Right ventricle myocardium superior (tissue), 1 donor: ENCODE results near the gene MAP1A. TPM values are rescaled to one million over a fixed set of nuclear protein-coding genes. Genes with fewer than 3 reads are reported as not detected.
"Not testable (repeated sequence)": the region's sequence is repeated elsewhere in the genome, so short reads cannot be mapped to it uniquely, and the experiment has no call there.

Experiments used
- ATAC-seq: fragments of 200-7000 bp; cut with Tn5 transposase; one replicate; pipeline ENCODE4 v1.9.1; 2020; ENCODE audit warnings: mild to moderate bottlenecking; ENCODE audit not compliant: poor library complexity
- DNase-seq: peaks from one replicate; pipeline ENCODE4 v3.0.0-alpha.2; 2020
- intact Hi-C: fragments of 100-400 bp; cut with DNase I; formaldehyde crosslinking; loops from one replicate; pipeline ENCODE4 v1.11.2; 2022
- total RNA-seq: library from RNA; stranded (reverse); fragmentation: NEBNext Ultra II Directional; extraction: Animal tissue kit (Norgen Biotek cat#: 25700); gene quantifications from one replicate; pipeline ENCODE4 v1.2.1, GENCODE V29; 2021
- donor health status: DM: no; HTN: yes; CAD: no; lungs with severe emphysema.

The MAP1A gene
- total RNA-seq, 1 donor from 2014 or later: 24.4 TPM

DNA sequence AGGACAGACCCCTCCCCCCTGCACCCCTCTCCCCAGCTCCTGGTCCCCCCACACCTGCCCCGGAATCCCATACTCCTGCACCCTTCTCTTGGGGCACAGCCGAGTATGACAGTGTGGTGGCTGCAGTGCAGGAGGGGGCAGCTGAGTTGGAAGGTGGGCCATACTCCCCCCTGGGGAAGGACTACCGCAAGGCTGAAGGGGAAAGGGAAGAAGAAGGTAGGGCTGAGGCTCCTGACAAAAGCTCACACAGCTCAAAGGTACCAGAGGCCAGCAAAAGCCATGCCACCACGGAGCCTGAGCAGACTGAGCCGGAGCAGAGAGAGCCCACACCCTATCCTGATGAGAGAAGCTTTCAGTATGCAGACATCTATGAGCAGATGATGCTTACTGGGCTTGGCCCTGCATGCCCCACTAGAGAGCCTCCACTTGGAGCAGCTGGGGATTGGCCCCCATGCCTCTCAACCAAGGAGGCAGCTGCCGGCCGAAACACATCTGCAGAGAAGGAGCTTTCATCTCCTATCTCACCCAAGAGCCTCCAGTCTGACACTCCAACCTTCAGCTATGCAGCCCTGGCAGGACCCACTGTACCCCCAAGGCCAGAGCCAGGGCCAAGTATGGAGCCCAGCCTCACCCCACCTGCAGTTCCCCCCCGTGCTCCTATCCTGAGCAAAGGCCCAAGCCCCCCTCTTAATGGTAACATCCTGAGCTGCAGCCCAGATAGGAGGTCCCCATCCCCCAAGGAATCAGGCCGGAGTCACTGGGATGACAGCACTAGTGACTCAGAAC lies 9.8 kb downstream of the MAP1A start:
- DNase-seq (no peak), ATAC-seq (no peak)
- intact Hi-C loops: no loop called here

DNA sequence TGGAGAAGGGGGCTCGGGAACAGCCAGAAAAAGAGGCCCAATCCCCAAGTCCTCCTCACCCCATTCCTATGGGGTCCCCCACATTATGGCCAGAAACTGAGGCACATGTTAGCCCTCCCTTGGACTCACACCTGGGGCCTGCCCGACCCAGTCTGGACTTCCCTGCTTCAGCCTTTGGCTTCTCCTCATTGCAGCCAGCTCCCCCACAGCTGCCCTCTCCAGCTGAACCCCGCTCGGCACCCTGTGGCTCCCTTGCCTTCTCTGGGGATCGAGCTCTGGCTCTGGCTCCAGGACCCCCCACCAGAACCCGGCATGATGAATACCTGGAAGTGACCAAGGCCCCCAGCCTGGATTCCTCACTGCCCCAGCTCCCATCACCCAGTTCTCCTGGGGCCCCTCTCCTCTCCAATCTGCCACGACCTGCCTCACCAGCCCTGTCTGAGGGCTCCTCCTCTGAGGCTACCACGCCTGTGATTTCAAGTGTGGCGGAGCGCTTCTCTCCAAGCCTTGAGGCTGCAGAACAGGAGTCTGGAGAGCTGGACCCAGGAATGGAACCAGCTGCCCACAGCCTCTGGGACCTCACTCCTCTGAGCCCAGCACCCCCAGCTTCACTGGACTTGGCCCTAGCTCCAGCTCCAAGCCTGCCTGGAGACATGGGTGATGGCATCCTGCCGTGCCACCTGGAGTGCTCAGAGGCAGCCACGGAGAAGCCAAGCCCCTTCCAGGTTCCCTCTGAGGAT lies 10.6 kb downstream of the MAP1A start:
- DNase-seq (no peak), ATAC-seq (no peak)
- intact Hi-C loops: no loop called here

- no peak for DNase-seq
- intact Hi-C loops: no loop called here
- ATAC-seq: no peak
Measured at GRCh38 chr15:43528542-43529007, 11.2 kb downstream of the MAP1A start.

DNA sequence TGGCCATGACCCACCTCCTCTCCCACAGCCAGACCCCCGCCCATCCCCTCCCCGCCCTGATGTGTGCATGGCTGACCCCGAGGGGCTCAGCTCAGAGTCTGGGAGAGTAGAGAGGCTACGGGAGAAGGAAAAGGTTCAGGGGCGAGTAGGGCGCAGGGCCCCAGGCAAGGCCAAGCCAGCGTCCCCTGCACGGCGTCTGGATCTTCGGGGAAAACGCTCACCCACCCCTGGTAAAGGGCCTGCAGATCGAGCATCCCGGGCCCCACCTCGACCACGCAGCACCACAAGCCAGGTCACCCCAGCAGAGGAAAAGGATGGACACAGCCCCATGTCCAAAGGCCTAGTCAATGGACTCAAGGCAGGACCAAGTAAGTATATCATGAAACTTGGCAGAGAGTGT lies 11.7 kb downstream of the MAP1A start:
- no peak for DNase-seq
- intact Hi-C loops: no loop called here
- no peak for ATAC-seq

DNA sequence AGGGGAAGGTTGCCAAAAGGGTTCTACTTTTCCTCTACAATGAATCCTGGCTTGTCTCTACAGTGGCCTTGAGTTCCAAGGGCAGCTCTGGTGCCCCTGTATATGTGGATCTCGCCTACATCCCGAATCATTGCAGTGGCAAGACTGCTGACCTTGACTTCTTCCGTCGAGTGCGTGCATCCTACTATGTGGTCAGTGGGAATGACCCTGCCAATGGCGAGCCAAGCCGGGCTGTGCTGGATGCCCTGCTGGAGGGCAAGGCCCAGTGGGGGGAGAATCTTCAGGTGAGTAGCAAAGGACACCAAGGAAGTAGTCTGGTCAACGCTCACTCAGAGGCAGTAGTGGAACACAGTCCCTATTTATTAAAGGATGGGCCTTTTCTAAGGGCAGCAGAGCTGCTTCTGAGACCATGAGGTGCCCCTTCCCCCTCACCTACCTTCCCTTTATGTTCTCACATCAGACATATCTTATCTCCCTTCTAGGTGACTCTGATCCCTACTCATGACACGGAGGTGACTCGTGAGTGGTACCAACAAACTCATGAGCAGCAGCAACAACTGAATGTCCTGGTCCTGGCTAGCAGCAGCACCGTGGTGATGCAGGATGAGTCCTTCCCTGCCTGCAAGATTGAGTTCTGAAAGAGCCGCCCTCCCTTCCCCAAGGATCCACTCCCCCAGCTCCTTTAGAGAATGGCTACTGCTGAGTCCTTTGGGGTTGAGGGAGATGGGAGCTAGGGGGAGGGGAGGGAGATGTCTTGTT lies 12.4 kb downstream of the MAP1A start:
- ATAC-seq: no peak
- DNase-seq: no peak
- intact Hi-C loops: no loop called here

DNA sequence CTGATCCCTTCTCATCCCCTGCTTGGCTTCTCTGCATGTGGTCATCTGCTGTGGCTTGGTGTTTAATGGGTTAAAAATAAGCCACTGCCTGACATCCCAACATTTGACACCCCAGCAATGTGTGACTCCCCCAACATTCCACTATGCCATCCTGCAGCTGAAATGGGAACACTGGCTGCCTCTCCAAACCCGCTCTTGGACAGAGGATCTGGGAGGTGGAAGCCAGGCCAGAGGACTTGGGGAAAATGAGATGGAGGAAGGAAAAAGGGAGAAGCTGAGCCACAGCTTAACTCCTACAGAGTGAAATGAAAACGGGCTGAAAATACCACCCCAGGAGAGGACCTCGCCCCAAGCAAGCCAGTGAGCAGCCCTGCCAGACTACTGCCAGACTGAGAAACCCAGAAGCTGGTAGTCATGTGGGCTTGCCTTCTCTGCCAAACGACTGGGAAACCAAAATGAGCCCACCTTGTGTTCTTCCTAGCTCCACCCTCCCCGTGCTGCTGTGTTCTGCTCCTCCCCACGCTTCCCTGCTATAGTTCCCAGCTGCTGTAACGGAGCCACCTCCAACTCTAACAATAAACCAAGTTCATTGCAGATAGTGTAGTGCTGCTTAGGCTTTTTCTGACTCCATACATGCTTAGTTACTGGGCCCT lies 13.7 kb downstream of the MAP1A start:
- ATAC-seq (no peak), DNase-seq (no peak)
- intact Hi-C loops: no loop called here

DNA sequence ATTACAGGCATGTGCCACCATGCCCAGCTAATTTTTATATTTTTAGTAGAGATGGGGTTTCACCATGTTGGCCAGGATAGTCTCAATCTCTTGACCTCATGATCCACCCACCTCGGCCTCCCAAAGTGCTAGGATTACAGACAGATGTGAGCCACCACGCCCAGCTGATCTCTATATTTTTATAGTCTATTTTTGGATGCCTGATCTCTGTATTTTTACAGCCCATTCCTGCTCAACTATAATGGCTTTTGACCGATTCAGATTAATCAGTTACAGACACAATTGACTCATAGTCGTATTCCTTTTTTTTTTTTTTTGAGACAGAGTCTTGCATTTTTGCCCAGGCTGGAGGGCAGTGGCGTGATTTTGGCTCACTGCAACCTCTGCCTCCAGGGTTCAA lies 15.4 kb downstream of the MAP1A start:
- intact Hi-C loops, ATAC-seq: not testable (repeated sequence)

DNA sequence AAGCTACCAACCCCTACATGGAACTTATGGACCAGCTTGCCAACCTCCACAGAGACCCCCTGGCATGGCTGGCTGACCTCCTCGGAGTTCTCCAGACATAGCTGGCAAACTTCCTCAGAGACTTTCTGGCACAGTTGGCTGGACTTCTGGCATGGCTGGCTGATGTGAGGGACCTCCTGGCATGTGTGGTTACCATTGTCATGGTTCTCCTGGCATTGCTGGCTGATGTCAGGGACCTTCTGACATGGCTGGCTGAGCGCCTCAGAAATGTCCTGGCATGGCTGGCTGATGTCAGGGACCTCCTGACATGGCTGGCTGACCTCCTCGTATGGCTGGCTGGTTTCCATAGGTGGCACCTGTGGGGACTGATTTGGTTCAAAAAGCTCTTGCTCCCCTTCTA lies 17.5 kb downstream of the MAP1A start:
- ATAC-seq (no peak), DNase-seq (no peak)
- intact Hi-C loops: no loop called here

More for the DNA sequence above, 15.4 kb downstream of the MAP1A start:
- DNase-seq: not testable (repeated sequence)

GRCh38 chr15:43538091-43538490 lies 20.7 kb downstream of the MAP1A start:
- DNase-seq (no peak), ATAC-seq (no peak)
- intact Hi-C loops: no loop called here

GRCh38 chr15:43541785-43542184 lies 24.4 kb downstream of the MAP1A start:
- no peak for ATAC-seq
- intact Hi-C loops: no loop called here
- no peak for DNase-seq

DNA sequence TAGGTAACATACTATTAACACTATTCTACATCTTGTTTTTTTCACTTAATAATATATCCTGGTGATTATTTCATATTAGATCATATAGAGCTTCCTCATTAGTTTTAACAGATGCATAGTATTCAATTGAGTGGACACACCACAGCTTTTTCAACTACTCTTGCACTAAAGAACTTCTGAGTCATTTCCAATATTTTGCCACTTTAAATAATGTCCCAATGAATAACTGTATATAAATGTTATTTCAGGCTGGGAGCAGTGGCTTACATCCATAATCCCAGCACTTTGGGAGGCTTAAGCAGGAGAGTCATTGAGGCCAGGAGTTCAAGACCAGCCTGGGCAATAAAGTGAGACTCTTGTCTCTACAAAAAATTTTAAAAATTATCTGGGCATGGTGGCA lies 26.9 kb downstream of the MAP1A start:
- no peak for ATAC-seq
- intact Hi-C loops: no loop called here

GRCh38 chr15:43545426-43545825 lies 28.0 kb downstream of the MAP1A start:
- intact Hi-C loops: no loop called here

More for the DNA sequence above, 26.9 kb downstream of the MAP1A start:
- no peak for DNase-seq

DNA sequence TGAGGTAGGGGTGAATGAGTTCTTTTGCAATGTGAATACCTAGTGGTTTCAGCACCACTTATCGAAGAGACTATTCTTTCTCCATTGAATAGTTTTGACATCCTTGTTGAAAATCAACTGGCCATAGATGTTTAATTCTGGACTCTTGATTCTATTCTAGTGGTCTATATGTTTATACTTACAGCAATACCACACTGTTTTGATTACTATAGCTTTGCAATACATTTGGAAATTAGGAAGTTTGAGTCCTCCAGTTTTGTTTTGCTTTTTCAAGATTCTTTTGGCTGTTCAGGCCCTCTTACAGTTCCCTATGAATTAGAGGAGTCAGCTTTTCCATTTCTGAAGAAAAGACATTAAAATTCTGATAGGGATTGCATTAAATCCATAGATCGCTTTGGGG lies 30.1 kb downstream of the MAP1A start:
- ATAC-seq (no peak), DNase-seq (no peak)
- intact Hi-C loops: no loop called here

More at GRCh38 chr15:43545426-43545825, 28.0 kb downstream of the MAP1A start:
- no peak for ATAC-seq
- DNase-seq: no peak

DNA sequence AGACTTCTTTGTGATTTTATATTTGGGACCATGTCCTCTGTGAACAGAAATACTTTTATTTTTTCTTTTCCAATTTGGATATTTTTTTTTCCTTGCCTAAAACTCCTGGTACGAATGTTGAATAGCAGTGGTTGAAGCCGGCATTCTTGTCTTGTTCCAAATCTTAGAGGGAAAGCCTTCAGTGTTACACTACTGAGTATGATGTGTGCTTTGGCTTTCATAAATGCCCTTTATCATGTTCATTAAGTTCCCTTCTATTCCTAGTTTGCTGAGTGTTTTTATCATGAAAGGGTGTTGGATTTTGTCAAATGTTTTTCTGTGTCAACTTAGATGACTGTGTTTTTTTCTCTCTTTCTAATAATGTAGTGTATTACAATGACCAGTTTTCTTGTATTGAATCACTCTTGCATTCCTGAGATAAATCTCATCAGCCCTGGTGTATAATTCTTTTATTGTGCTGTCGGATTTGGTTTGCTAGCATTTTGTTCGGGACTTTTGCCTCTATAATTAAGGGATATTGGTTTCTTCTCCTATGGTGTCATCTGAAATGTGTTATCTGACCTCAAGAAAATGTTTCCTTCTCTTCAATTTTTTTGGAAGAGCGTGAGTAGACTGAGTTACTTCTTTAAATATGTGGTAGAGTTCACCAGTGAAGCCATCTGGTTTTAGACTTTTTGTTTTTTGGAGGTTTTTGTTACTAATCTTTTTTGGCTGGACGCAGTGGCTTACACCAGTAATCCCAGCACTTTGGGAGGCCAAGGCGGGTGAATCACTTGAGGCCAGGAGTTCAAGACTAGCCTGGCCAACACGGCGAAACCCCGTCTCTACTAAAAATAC lies 33.3 kb downstream of the MAP1A start:
- DNase-seq: no peak
- ATAC-seq: no peak
- intact Hi-C loops: no loop called here

DNA sequence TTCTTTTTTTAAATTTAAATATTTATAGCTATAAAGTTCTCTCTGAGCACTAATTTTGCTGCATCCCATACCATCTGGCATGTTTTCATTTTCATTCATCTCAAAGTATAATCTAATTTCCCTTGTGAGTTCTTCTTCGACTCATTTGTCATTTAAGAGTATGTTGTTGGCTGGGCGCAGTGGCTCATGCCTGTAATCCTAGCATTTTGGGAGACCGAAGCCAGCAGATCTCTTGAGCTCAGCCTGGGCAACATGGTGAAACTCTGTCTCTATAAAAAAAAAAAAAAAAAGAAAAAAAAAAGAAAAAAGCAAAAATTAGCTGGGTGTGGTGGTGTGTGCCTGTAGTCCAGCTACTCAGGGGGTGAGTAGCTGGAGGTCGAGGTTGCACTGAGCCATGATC lies 34.8 kb downstream of the MAP1A start:
- intact Hi-C loops: no loop called here
- DNase-seq (no peak), ATAC-seq (no peak)

DNA sequence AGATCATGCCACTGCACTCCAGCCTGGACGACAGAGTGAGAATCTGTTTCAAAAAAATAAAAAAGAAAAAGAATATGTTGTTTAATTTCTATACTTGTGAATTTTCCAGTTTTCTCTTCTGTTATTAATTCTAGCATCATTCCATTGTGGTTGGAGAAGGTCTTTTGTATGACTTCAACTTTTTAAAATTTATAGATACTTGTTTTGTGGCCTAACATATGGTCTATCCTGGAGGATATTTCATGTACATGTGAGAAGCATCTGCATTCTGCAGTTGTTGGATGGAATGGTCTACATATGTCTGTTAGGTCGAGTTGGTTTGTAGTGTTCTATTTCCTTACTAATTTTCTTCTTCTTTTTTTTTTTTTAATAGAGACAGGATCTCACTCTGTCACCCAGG lies 35.6 kb downstream of the MAP1A start:
- intact Hi-C loops: no loop called here
- no peak for ATAC-seq
- no peak for DNase-seq

- DNase-seq, ATAC-seq, intact Hi-C loops: not testable (repeated sequence)
Measured at GRCh38 chr15:43562753-43563152, 45.3 kb downstream of the MAP1A start.

GRCh38 chr15:43563793-43564192 lies 46.4 kb downstream of the MAP1A start:
- DNase-seq, ATAC-seq, intact Hi-C loops: not testable (repeated sequence)
